SU-DHL-6 (cell line): ENCODE measurements around the gene ADARB2.
"Not testable (repeated sequence)": the region's sequence is repeated elsewhere in the genome, so short reads cannot be mapped to it uniquely, and the experiment has no call there.

ENCODE experiments used
- H2AFZ ChIP-seq: fragments of 200-600 bp; sonication (generic); 2 replicates; pipeline ENCODE4 v1.6.1; 2014; ENCODE audit warnings: low read depth, mild to moderate bottlenecking, moderate library complexity, mixed read lengths, antibody characterized with exemption, low read length; ENCODE audit not compliant: severe bottlenecking
- H3F3A ChIP-seq: fragments of 200-600 bp; shearing (Covaris generic); 2 replicates; pipeline ENCODE4 v1.6.0; 2016; ENCODE audit warnings: antibody characterized with exemption, mild to moderate bottlenecking; ENCODE audit not compliant: insufficient read depth
- H3K27ac ChIP-seq: fragments of 200-600 bp; sonication (generic); 2 replicates; pipeline ENCODE4 v1.5.1; 2016; ENCODE audit warnings: low read depth, mild to moderate bottlenecking, low read length, moderate library complexity, mixed read lengths
- H3K27me3 ChIP-seq: fragments of 200-600 bp; sonication (generic), shearing (Covaris generic); 2 replicates; pipeline ENCODE4 v1.6.0; 2014; ENCODE audit warnings: mild to moderate bottlenecking, low read length
- H3K36me3 ChIP-seq: fragments of 200-600 bp; sonication (generic); 2 replicates; pipeline ENCODE4 v1.6.1; 2014; ENCODE audit warnings: mild to moderate bottlenecking, low read length, mixed read lengths
- H3K4me2 ChIP-seq: fragments of 300-600, 200-600 bp; shearing (Covaris generic), sonication (generic); 2 replicates; pipeline ENCODE4 v1.6.0; 2014; ENCODE audit warnings: low read length, low read depth, mild to moderate bottlenecking; ENCODE audit not compliant: poor library complexity, severe bottlenecking
- H3K4me3 ChIP-seq: fragments of 200-600 bp; sonication (generic); 2 replicates; pipeline ENCODE4 v1.5.1; 2014; ENCODE audit warnings: antibody characterized with exemption, low read length, mild to moderate bottlenecking, mixed read lengths; ENCODE audit not compliant: insufficient read depth, poor library complexity, severe bottlenecking
- H3K79me2 ChIP-seq: fragments of 200-600 bp; sonication (generic); 2 replicates; pipeline ENCODE4 v1.6.1; 2014; ENCODE audit warnings: mild to moderate bottlenecking, low read length, moderate library complexity; ENCODE audit not compliant: insufficient read depth
- H3K9ac ChIP-seq: fragments of 200-600 bp; sonication (generic); 2 replicates; pipeline ENCODE4 v1.7.0; 2014; ENCODE audit warnings: mild to moderate bottlenecking, low read length
- H3K9me2 ChIP-seq: fragments of 200-600 bp; sonication (generic); replicated peaks from 2 replicates; pipeline ENCODE4 v1.6.1; 2014; ENCODE audit warnings: low read length; ENCODE audit not compliant: insufficient read depth
- H3K9me3 ChIP-seq: fragments of 200-600 bp; sonication (generic); 2 replicates; pipeline ENCODE4 v1.6.1; 2014; ENCODE audit warnings: low read length, mixed read lengths; ENCODE audit not compliant: insufficient read depth
- H4K20me1 ChIP-seq: fragments of 200-600 bp; sonication (generic); 2 replicates; pipeline ENCODE4 v1.6.1; 2014; ENCODE audit warnings: low read depth, mild to moderate bottlenecking, antibody characterized with exemption, low read length, moderate library complexity, mixed read lengths
- CTCF ChIP-seq: fragments of 200-600 bp; sonication (generic); IDR thresholded peaks from one replicate; pipeline ENCODE4 v1.5.1; 2017; ENCODE audit warnings: antibody characterized with exemption, mild to moderate bottlenecking, low read length, moderate library complexity; ENCODE audit not compliant: insufficient read depth, poor library complexity, severe bottlenecking
- EZH2phosphoT487 ChIP-seq: fragments of 200-600 bp; sonication (generic), shearing (Covaris generic); conservative IDR thresholded peaks from 2 replicates; pipeline ENCODE4 v1.6.1; 2018; ENCODE audit warnings: mild to moderate bottlenecking, antibody characterized with exemption, low read length, moderate library complexity, mixed read lengths

ADARB2 gene

GRCh38 chr10:1538531-1539061 lies 198.7 kb downstream of the ADARB2 start:
- H2AFZ ChIP-seq, result no peak overlapping the region
- no peak overlapping the region for H3K4me2 ChIP-seq
- H3K9ac ChIP-seq, result no peak overlapping the region
- no peak for TF ChIP-seq EZH2phosphoT487
- TF ChIP-seq CTCF, result no peak
- H3K4me3 ChIP-seq, result no peak overlapping the region
- H3K27me3 ChIP-seq, result no peaks in the 10 kb centered on the region
- H4K20me1 ChIP-seq, result no peaks in the 10 kb centered on the region
- H3K36me3 ChIP-seq, result no peaks in the 10 kb centered on the region
- H3K27ac ChIP-seq, result no peak overlapping the region
- H3K9me3 ChIP-seq, result no peaks in the 10 kb centered on the region
- H3F3A ChIP-seq, result no peaks in the 10 kb centered on the region
- H3K79me2 ChIP-seq, result no peaks in the 10 kb centered on the region
- no peaks in the 10 kb centered on the region for H3K9me2 ChIP-seq

GRCh38 chr10:1538121-1538520 lies 199.2 kb downstream of the ADARB2 start:
- Histone ChIP-seq H3K79me2 (no peaks in the 10 kb centered on the region), H3K9ac (no peak overlapping the region), H3K4me2 (no peak overlapping the region), H4K20me1 (no peaks in the 10 kb centered on the region), H3K27me3 (no peaks in the 10 kb centered on the region), H3K4me3 (no peak overlapping the region), H3K9me2 (no peaks in the 10 kb centered on the region), H3F3A (no peaks in the 10 kb centered on the region), H3K36me3 (no peaks in the 10 kb centered on the region), H3K9me3 (no peaks in the 10 kb centered on the region), H3K27ac (no peak overlapping the region), H2AFZ (no peak overlapping the region)
- TF ChIP-seq EZH2phosphoT487 (no peak), CTCF (no peak)

GRCh38 chr10:1537449-1537848 lies 199.9 kb downstream of the ADARB2 start:
- H3K27ac ChIP-seq, H3K4me3 ChIP-seq, H3K9ac ChIP-seq, H2AFZ ChIP-seq, H3K79me2 ChIP-seq, H3K9me2 ChIP-seq, H3K36me3 ChIP-seq, H3K4me2 ChIP-seq, H3F3A ChIP-seq, H4K20me1 ChIP-seq, H3K27me3 ChIP-seq, H3K9me3 ChIP-seq: not testable (repeated sequence)

- Histone ChIP-seq H3K36me3 (no peaks in the 10 kb centered on the region), H3K9ac (no peak overlapping the region), H3K27me3 (no peaks in the 10 kb centered on the region), H3K4me3 (no peak overlapping the region), H3K9me2 (no peaks in the 10 kb centered on the region), H3K4me2 (no peak overlapping the region), H3K27ac (no peak overlapping the region), H3F3A (no peaks in the 10 kb centered on the region), H3K79me2 (no peaks in the 10 kb centered on the region), H2AFZ (no peak overlapping the region), H3K9me3 (no peaks in the 10 kb centered on the region), H4K20me1 (no peaks in the 10 kb centered on the region)
- TF ChIP-seq CTCF (no peak), EZH2phosphoT487 (no peak)
Observed at GRCh38 chr10:1536341-1536740, 201.0 kb downstream of the ADARB2 start.
